Measurements from ENCODE around the gene AIMP2. TPM values are rescaled to one million over a fixed set of nuclear protein-coding genes. Genes with fewer than 3 reads are reported as not detected.
"Not testable (repeated sequence)": the region's sequence is repeated elsewhere in the genome, so short reads cannot be mapped to it uniquely, and the experiment has no call there.

The AIMP2 gene
- 10 to 100 TPM; 20.7 to 27.0 (median 22.5) TPM for polyA plus RNA-seq (ENCODE audit: insufficient read length in 3 of 3)
- long read RNA-seq, donor 1, transcript AIMP2-201 (4 exons, 1,225 nt) = major isoform, 20 of 56 reads
- long read RNA-seq, donor 1, partial matches to known transcripts = 34 of 56 reads
- long read RNA-seq, donor 1, other reads (novel, unspliced or antisense) = 0 of 56 reads
- long read RNA-seq, donor 2, transcript AIMP2-201 (4 exons, 1,225 nt) = major isoform, 9 of 9 reads
- long read RNA-seq, donor 2, partial matches to known transcripts = 0 of 9 reads
- long read RNA-seq, donor 2, other reads (novel, unspliced or antisense) = 0 of 9 reads
- long read RNA-seq, donor 3, transcript AIMP2-201 (4 exons, 1,225 nt) = major isoform, 26 of 178 reads
- long read RNA-seq, donor 3, partial matches to known transcripts = 149 of 178 reads
- long read RNA-seq, donor 3, other reads (novel, unspliced or antisense) = 0 of 178 reads
- long read RNA-seq, donor 4, transcript AIMP2-201 (4 exons, 1,225 nt) = major isoform, 17 of 67 reads
- long read RNA-seq, donor 4, partial matches to known transcripts = 34 of 67 reads
- long read RNA-seq, donor 4, other reads (novel, unspliced or antisense) = 15 of 67 reads
- long read RNA-seq, donor 5 = 0 reads
- long read RNA-seq, donor 6, transcript AIMP2-201 (4 exons, 1,225 nt) = major isoform, 18 of 78 reads
- long read RNA-seq, donor 6, partial matches to known transcripts = 46 of 78 reads
- long read RNA-seq, donor 6, other reads (novel, unspliced or antisense) = 11 of 78 reads
- long read RNA-seq, donor 7, transcript AIMP2-201 (4 exons, 1,225 nt) = major isoform, 29 of 102 reads
- long read RNA-seq, donor 7, partial matches to known transcripts = 72 of 102 reads
- long read RNA-seq, donor 7, other reads (novel, unspliced or antisense) = 0 of 102 reads
- long read RNA-seq, donor 8 = 0 reads
- long read RNA-seq, donor 9, transcript AIMP2-201 (4 exons, 1,225 nt) = major isoform, 14 of 76 reads
- long read RNA-seq, donor 9, partial matches to known transcripts = 48 of 76 reads
- long read RNA-seq, donor 9, other reads (novel, unspliced or antisense) = 14 of 76 reads
- long read RNA-seq, donor 10, transcript AIMP2-201 (4 exons, 1,225 nt) = major isoform, 28 of 31 reads
- long read RNA-seq, donor 10, partial matches to known transcripts = 0 of 31 reads
- long read RNA-seq, donor 10, other reads (novel, unspliced or antisense) = 0 of 31 reads
- long read RNA-seq, donor 11, transcript AIMP2-201 (4 exons, 1,225 nt) = major isoform, 20 of 70 reads
- long read RNA-seq, donor 11, partial matches to known transcripts = 50 of 70 reads
- long read RNA-seq, donor 11, other reads (novel, unspliced or antisense) = 0 of 70 reads
- long read RNA-seq, donor 12, transcript AIMP2-201 (4 exons, 1,225 nt) = major isoform, 6 of 6 reads
- long read RNA-seq, donor 12, partial matches to known transcripts = 0 of 6 reads
- long read RNA-seq, donor 12, other reads (novel, unspliced or antisense) = 0 of 6 reads
- long read RNA-seq, donor 13 = 0 reads
- long read RNA-seq, donor 14, transcript AIMP2-201 (4 exons, 1,225 nt) = major isoform, 19 of 92 reads
- long read RNA-seq, donor 14, partial matches to known transcripts = 72 of 92 reads
- long read RNA-seq, donor 14, other reads (novel, unspliced or antisense) = 0 of 92 reads
- long read RNA-seq, donor 15, transcript AIMP2-201 (4 exons, 1,225 nt) = major isoform, 9 of 36 reads
- long read RNA-seq, donor 15, partial matches to known transcripts = 27 of 36 reads
- long read RNA-seq, donor 15, other reads (novel, unspliced or antisense) = 0 of 36 reads
- long read RNA-seq, donor 16, transcript AIMP2-201 (4 exons, 1,225 nt) = major isoform, 44 of 238 reads
- long read RNA-seq, donor 16, partial matches to known transcripts = 184 of 238 reads
- long read RNA-seq, donor 16, other reads (novel, unspliced or antisense) = 9 of 238 reads

DNA sequence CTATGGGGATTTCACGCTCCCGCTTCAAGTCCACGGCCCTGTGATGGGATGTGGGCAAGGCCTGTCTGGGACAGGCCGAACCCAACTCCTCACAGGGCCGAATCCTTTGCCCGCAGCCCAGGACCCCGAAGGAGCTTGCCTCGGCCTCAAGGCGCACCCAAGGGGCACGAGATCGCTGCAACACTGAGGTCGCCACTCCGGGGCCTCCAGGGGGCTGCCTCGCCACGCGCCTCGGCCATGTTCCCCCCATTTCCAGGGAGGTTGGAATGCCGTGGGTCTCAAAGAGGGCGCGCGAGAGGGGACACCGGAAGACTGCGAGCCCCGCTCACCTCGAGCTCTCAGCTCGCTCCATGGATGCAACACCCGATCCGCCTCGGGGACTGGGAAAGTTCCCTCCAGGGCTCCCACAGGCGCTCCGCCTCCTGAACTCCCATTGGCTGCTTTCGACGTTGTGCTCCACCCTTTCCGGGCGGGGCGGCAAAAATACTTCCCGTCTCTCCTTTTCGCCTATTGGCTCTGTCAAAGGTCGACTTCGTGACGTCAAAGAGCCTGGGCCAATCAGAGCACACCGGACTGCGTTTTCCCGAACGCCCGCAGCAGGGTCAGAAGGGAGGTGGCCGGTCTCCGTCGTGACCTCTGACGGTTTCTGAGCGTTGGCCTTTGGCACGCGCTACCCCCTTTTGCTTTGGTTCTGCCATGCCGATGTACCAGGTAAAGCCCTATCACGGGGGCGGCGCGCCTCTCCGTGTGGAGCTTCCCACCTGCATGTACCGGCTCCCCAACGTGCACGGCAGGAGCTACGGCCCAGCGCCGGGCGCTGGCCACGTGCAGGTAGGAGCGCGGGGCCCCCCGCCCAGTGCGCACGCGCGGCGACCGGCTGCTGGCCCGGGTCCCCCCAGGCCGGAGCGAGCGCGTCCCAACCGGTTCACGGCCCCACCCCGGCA, at the start of gene AIMP2, which contains the start of gene PMS2:
Gene AIMP2 (plus strand): TSS at position 605 of the 944 bp plus-strand sequence. CDS start 92 bp downstream, at position 697.
Gene PMS2 (minus strand): TSS at position 382 of the 944 bp plus-strand sequence. CDS start 30 bp downstream, at position 352.
- DNase-seq (ENCODE audit: extremely low read depth in 1 of 11, low read depth in 9 of 11, low spot score in 4 of 11) = peak; percentile 95 to 100 (median 99)

DNA sequence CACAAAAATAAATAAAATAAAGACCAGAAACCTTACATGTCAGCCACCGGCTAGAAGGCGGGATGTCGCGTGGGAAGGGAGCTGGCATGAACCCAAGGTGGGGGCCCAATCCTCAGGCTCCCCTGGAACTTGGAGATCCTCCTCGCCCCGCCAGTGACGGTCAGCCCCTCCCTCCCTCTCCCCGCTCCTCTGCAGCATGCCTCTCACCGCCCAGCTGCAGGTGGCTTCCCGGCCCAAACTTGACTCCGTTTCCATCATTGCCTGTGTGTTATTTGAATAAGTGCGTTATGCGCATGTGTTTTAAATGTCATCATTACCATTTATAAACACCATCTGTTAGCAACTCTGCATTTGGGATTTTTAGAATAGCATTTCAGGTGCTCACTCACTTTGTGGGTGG, 45.9 kb upstream of the AIMP2 start:
- not testable (repeated sequence) for DNase-seq (ENCODE audit: extremely low read depth in 1 of 11, low read depth in 9 of 11, low spot score in 4 of 11)

DNA sequence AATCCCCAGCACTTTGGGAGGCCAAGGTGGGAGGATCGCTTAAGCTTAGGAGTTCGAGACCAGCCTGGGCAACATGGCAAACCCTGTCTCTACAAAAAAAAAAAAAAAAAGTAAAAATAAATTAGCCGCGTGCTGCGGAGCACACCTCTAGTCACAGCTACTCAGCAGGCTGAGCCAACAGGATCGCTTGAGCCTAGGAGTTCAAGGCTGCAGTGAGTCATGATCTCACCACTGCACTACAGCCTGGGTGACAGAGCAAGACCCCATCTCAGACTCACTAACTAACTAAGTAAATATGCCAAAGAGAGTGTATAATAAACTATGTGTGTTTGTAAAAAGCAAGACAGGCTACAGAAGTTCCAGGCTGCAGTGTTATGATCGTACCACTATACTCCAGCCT, 45.3 kb upstream of the AIMP2 start:
- not testable (repeated sequence) for DNase-seq (ENCODE audit: extremely low read depth in 1 of 11, low read depth in 9 of 11, low spot score in 4 of 11)

DNA sequence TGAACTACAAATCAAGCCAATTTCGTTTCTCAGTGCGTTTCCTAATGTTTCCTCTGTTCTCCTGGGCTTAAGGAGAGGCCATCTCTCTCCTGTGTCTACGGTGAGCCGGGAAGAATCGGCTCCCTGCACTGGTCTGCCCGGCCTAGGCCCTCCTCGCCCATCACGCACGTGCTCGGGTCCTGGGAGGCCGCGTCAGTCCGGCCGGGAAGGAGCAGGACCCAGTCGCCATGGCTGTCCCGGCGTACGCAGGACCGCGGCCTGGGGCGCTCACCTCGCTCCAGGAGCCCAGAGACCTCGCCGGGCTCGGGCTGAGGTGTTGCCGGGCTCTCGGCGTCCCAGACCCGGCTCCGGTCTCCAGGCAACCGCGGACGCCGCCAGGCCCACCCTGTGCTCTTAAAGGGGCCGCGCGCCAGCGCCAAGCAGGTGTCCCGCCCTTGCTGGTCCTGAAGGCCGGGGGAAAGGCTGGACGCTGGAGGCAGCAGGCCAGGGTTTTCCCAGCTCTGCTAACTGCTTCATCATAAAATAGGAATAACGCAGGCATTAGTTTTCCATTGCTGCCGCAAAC, 38.6 kb upstream of the AIMP2 start, which contains the start of gene RSPH10B:
Gene RSPH10B (minus strand): TSS at position 343 of the 565 bp plus-strand sequence. CDS start 3,573 bp downstream, outside the sequence.
- not testable (repeated sequence) for DNase-seq (ENCODE audit: extremely low read depth in 1 of 11, low read depth in 9 of 11, low spot score in 4 of 11)

DNA sequence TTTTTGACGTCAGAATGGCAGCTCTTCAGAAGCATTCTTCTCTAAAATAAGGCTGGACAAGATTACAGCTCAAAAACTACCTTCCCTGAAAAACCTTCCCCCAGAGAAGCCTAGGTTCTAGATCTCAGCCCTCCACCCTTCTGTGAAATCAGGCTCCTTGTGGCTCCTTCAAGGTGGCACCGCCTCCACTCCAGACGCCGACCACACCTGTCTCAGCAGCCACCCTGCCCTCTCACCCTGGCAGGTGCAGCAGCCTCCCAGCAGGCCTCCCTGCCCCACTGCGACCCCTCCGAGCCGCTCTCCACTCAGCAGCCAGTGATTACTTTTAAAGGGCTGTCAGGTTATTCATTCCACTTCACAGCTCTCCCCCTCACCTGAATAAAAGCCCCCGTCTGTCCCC, 35.5 kb upstream of the AIMP2 start:
- DNase-seq (ENCODE audit: extremely low read depth in 1 of 11, low read depth in 9 of 11, low spot score in 4 of 11) = not testable (repeated sequence)

DNA sequence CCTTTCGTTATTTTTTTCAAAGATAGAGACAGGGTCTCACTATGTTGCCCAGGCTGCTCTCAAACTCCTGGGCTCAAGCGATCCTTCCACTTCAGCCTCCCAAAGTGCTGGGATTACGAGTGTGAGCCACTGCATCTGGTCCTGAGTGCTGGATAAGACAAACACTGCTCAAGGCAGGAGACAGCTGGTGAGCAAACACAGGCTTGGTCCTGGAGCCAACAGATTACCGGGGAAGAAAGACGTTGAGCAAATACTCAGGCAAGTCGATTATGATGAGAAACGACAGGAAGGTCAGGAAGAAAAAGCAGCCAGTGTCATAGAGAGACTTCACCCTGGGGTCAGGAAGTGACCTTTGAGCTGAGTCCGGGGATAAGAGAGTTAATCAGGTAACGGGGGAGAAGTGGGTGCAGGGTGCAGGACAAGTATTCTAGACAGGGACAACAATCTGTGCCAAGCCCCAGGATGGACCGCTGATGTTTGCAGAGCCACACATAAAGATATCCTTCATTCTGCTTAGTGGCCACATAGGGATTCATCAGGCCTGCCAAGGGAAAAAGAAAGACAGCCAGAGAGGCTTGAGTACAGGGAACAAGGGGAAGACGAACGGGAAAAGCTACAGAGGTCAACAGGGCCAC, 29.3 kb upstream of the AIMP2 start:
- DNase-seq (ENCODE audit: extremely low read depth in 1 of 11, low read depth in 9 of 11, low spot score in 4 of 11) = not testable (repeated sequence)

DNA sequence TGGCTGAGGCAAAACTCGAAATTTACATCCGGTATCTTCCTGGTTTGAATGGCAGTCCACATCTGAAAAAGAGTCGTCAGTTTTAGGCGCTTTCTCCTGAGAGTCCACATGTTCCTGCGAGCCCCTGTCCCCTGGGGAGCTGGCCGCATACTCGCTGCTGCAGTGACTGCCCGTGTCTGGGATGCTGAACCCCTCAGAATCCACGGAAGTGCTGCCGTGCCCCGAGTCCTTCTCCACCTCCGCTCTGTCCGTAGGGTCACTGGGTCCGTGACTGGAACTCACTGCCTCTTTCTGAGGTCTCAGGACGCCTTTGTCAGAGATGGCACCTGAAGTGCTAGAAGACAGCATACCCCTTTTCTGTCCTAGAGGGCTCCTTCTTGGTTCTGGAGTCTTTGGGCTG, 22.0 kb upstream of the AIMP2 start:
- DNase-seq (ENCODE audit: extremely low read depth in 1 of 11, low read depth in 9 of 11, low spot score in 4 of 11) = not testable (repeated sequence)

DNA sequence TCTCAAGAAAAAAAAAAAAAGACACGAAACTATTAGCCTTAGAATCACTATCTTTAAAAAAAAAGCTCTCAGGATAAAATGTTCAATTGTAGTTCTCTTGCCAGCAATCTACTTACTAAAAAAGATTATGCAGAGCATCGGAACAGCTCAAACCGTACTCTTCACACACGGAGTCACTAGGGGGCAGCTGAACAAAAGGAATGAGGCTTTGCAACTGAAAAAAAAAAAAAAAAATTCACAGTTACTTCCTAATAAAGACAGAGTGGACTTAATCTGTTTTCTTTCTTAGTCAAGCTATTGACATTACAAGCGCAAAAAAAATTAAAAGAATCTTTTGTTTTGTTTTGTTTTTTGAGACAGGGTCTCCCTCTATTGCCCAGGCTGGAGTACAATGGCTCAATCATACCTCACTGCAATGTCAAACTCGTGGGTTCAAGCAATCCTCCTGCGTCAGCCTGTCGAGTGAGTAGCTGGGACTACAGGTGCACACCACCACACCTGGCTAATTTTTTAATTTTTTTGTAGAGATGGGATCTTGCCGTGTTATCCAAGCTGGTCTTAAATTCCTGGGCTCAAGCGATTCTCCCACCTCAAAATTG, 11.8 kb upstream of the AIMP2 start:
- DNase-seq (ENCODE audit: extremely low read depth in 1 of 11, low read depth in 9 of 11, low spot score in 4 of 11) = peak in 8 of 11 donors; percentile 22 to 71 (median 48)

DNA sequence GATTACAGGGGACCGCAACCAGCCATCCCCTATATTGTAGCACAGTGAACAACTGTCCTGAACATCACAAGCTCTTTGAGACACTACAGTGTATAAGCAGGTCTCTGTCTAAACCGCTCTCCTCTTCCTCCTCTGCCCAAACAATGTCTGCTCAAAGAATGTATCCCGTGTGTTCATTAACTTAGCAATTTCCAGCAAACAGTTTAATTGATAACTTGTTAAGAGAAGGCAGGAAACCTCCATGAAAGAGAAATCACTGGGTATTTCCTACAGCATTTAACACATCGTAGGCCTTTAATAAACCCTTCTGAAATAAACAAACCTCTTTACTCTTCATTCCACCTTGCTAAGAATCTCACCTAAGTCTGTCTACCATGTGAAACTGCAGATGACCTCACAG, 1.7 kb upstream of the AIMP2 start:
- DNase-seq (ENCODE audit: extremely low read depth in 1 of 11, low read depth in 9 of 11, low spot score in 4 of 11) = no peak

DNA sequence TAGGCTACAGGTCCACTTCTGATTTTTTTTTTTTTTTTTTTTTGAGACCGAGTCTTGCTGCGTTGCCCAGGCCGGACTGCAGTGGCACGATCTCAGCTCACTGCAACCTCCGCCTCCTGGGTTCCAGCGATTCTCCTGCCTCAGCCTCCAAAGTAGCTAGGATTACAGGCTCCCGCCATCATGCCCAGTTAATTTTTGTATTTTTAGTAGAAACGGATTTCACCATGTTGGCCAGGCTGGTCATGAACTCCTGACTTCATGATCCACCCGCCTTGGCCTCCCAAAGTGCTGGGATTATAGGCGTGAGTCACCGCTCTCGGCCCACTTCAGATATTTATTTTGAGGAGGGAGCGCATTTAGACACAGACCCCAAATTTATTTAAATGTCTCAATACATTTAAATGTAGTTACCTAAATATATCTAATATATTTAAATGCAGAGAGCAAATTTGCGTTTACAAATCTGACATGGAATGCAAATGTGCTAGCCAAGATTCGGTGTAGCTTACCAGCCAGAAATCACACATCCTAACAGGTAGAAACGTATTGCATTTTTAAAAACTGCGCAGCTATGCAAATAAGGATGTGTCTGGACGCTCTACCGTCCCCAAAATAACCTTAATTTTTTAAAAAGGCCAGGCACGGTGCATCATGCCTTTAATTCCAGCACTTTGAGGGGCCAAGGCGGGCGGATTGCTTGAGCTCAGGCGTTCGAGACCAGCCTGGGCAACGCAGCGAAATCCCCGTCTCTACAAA, 1.1 kb upstream of the AIMP2 start:
- not testable (repeated sequence) for DNase-seq (ENCODE audit: extremely low read depth in 1 of 11, low read depth in 9 of 11, low spot score in 4 of 11)

DNA sequence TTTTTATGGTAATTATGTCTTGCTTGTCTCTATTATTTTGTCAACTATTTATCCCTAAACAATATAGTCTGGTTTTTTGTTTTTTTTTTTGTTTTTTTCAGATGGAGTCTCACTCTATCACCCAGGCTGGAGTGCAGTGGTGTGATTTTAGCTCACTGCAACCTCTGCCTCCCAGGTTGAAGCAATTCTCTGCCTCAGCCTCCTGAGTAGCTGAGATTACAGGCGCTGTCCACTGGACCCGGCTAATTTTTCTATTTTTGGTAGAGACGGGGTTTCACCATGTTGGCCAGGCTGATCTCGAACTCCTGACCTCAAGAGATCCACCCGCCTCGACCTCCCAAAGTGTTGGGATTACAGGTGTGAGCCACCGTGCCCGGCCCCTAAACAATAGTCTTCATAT, 1.3 kb downstream of the AIMP2 start:
- not testable (repeated sequence) for DNase-seq (ENCODE audit: extremely low read depth in 1 of 11, low read depth in 9 of 11, low spot score in 4 of 11)

DNA sequence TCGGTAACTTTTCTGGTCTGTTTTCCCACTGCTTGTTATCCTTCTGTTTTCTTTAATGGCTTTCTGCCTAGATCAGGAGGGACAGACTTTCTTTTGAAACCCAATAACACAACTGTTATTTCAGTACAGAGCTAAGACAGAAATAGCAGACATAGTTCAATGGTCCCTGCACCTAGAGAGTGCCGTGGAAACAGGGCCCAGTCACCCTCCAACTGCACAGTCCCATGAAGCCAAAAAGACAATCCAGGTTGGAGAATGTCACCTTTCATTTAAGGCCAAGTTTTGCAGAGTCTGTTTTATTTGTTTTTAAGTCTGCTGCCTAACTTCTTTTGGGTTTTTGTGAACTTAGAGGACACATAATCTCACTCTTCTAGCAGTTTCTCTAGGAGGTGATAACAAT, 2.5 kb downstream of the AIMP2 start:
- DNase-seq (ENCODE audit: extremely low read depth in 1 of 11, low read depth in 9 of 11, low spot score in 4 of 11) = no peak

DNA sequence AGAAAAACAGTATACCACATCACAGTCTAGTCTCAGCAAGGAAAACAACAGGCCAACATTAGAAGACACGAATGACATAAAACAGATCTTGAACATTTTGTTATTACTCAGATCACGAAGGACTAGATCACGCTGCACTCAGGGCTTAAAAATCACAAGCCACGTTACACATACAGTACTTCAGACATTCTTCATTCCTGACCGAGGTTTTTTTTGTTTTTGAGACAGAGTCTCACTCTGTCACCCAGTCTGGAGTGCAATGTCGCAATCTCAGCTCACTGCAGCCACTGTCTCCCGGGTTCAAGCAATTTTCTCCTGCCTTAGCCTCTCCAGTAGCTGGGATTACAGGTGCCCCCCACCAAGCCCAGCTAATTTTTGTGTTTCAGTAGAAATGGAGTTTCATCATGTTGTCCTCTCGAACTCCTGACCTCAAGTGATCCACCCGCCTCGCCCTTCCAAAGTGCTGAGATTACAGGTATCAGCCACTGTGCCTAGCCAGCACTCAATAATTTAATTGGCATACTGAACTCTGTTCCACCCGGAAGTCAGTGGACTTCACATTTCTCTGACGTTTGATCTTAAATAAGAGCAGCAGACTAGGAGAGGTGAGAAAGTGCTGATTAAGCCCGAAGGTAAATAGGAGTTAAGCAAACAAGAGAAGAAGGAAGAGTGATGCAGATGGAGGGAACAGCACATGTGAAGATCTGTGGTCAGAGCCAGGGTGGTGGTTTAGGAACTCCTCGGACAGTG, 3.5 kb downstream of the AIMP2 start:
- DNase-seq (ENCODE audit: extremely low read depth in 1 of 11, low read depth in 9 of 11, low spot score in 4 of 11) = no peak
